ENCODE results near the gene INVS. TPM values are rescaled to one million over a fixed set of nuclear protein-coding genes. Genes with fewer than 3 reads are reported as not detected.
"Not testable (repeated sequence)": the region's sequence is repeated elsewhere in the genome, so short reads cannot be mapped to it uniquely, and the experiment has no call there.

Gene INVS
- polyA plus RNA-seq, 1 of the 3 experiments (the other 2 are of a cell fraction), result 8.1 TPM

GRCh38 chr9:100074093-100074492 is 24.9 kb upstream of the INVS start:
- no peak overlapping the region for H3K27ac ChIP-seq (ENCODE audit: low read depth in 2 of 2, low read length in 1 of 2)
- ChIA-PET CTCF (no interaction called here), POLR2A (no interaction called here)
- peaks cover 0 to 7% of the 10 kb centered on the region in 2 experiments; a peak in 2 of 4 replicates for H3K4me1 ChIP-seq (ENCODE audit: control insufficient read depth in 1 of 2, insufficient read depth in 2 of 2, low read depth in 1 of 2, low read length in 1 of 2)
- H3K36me3 ChIP-seq (replicated peaks in 1 of 2; ENCODE audit: control insufficient read depth in 1 of 2, insufficient read depth in 2 of 2, low read length in 1 of 2), result no peaks in the 10 kb centered on the region
- H3K79me2 ChIP-seq (ENCODE audit: insufficient read depth), result peaks cover 62% of the 10 kb centered on the region
- no peaks in the 10 kb centered on the region for H3K9me3 ChIP-seq
- no peak overlapping the region for H2AFZ ChIP-seq (ENCODE audit: low read depth)
- H3K4me2 ChIP-seq, result no peak overlapping the region
- H4K20me1 ChIP-seq (ENCODE audit: insufficient read depth), result peaks cover 34% of the 10 kb centered on the region
- no peak for DNase-seq
- no peaks in the 10 kb centered on the region for H3K9me2 ChIP-seq
- TF ChIP-seq GATA2 (CRISPR knock-in tag; IDR thresholded peaks at IDR 0.05), result no peak
- no peak for TF ChIP-seq POLR2AphosphoS5 (IDR thresholded peaks at IDR 0.05; ENCODE audit: low read depth, low read length)
- no peak for TF ChIP-seq MXI1 (IDR thresholded peaks at IDR 0.05; ENCODE audit: low read depth, low read length)
- TF ChIP-seq RFX5 (IDR thresholded peaks at IDR 0.05; ENCODE audit: low read length), result no peak
- TF ChIP-seq JUND (IDR thresholded peaks at IDR 0.05), result no peak
- no peak for TF ChIP-seq RCOR1 (IDR thresholded peaks at IDR 0.05; ENCODE audit: low read length)
- TF ChIP-seq SIN3A (IDR thresholded peaks at IDR 0.05; ENCODE audit: borderline replicate concordance, low read depth, low read length), result no peak
- no peak for TF ChIP-seq RAD21 (IDR thresholded peaks at IDR 0.05; ENCODE audit: low read length)
- no peak for TF ChIP-seq NRF1 (IDR thresholded peaks at IDR 0.05; ENCODE audit: low read depth, low read length)
- TF ChIP-seq FOSL2 (IDR thresholded peaks at IDR 0.05; ENCODE audit: borderline replicate concordance, low read depth), result no peak
- TF ChIP-seq FOXJ3 (CRISPR knock-in tag; IDR thresholded peaks at IDR 0.05), result no peak
- H3K4me3 ChIP-seq (ENCODE audit: low read depth in 2 of 2, low read length in 1 of 2), result no peak overlapping the region
- no peaks in the 10 kb centered on the region for H3K27me3 ChIP-seq (ENCODE audit: insufficient read depth)
- H3K9ac ChIP-seq, result no peak overlapping the region
- no peaks in the 10 kb centered on the region for H3F3A ChIP-seq (replicated peaks; ENCODE audit: insufficient read depth)
- 87% methylated on average over 6 of the region's 6 CpGs for WGBS (ENCODE audit: low lambda C conversion rate)

GRCh38 chr9:100074989-100075388 is 24.1 kb upstream of the INVS start:
- peaks cover 30% of the 10 kb centered on the region for H4K20me1 ChIP-seq (ENCODE audit: insufficient read depth)
- ChIA-PET CTCF (no interaction called here), POLR2A (no interaction called here)
- H3K27ac ChIP-seq (ENCODE audit: low read depth in 2 of 2, low read length in 1 of 2), result no peak overlapping the region
- H3K9ac ChIP-seq, result no peak overlapping the region
- WGBS (ENCODE audit: low lambda C conversion rate), result 96% methylated on average over 6 of the region's 6 CpGs
- H3K9me3 ChIP-seq, result no peaks in the 10 kb centered on the region
- no peak for TF ChIP-seq IRF3 (IDR thresholded peaks at IDR 0.05; ENCODE audit: low read depth, low read length)
- no peak for TF ChIP-seq GATA2 (CRISPR knock-in tag; IDR thresholded peaks at IDR 0.05)
- DNase-seq, result no peak
- no peak overlapping the region for H3K4me3 ChIP-seq (ENCODE audit: low read depth in 2 of 2, low read length in 1 of 2)
- no peaks in the 10 kb centered on the region for H3F3A ChIP-seq (replicated peaks; ENCODE audit: insufficient read depth)
- no peaks in the 10 kb centered on the region for H3K36me3 ChIP-seq (replicated peaks in 1 of 2; ENCODE audit: control insufficient read depth in 1 of 2, insufficient read depth in 2 of 2, low read length in 1 of 2)
- H3K79me2 ChIP-seq (ENCODE audit: insufficient read depth), result peaks cover 62% of the 10 kb centered on the region
- H3K27me3 ChIP-seq (ENCODE audit: insufficient read depth), result no peaks in the 10 kb centered on the region
- no peak overlapping the region for H2AFZ ChIP-seq (ENCODE audit: low read depth)
- peaks cover 0 to 7% of the 10 kb centered on the region in 2 experiments; a peak in 2 of 4 replicates for H3K4me1 ChIP-seq (ENCODE audit: control insufficient read depth in 1 of 2, insufficient read depth in 2 of 2, low read depth in 1 of 2, low read length in 1 of 2)
- H3K9me2 ChIP-seq, result no peaks in the 10 kb centered on the region
- H3K4me2 ChIP-seq, result no peak overlapping the region

GRCh38 chr9:100076256-100076655 is 22.8 kb upstream of the INVS start:
- H3K9me2 ChIP-seq; H2AFZ ChIP-seq (ENCODE audit: low read depth); H3K4me1 ChIP-seq (ENCODE audit: control insufficient read depth in 1 of 2, insufficient read depth in 2 of 2, low read depth in 1 of 2, low read length in 1 of 2); H3K9me3 ChIP-seq; H3K9ac ChIP-seq; H3K36me3 ChIP-seq (replicated peaks in 1 of 2; ENCODE audit: control insufficient read depth in 1 of 2, insufficient read depth in 2 of 2, low read length in 1 of 2); H3K4me2 ChIP-seq; DNase-seq; H3K27ac ChIP-seq (ENCODE audit: low read depth in 2 of 2, low read length in 1 of 2); POLR2A ChIA-PET; H3K4me3 ChIP-seq (ENCODE audit: low read depth in 2 of 2, low read length in 1 of 2); CTCF ChIA-PET; H3F3A ChIP-seq (replicated peaks; ENCODE audit: insufficient read depth); H3K27me3 ChIP-seq (ENCODE audit: insufficient read depth): not testable (repeated sequence)
- 97% methylated on average over 4 of the region's 4 CpGs for WGBS (ENCODE audit: low lambda C conversion rate)
- Histone ChIP-seq H4K20me1 (ENCODE audit: insufficient read depth) (peaks cover 33% of the 10 kb centered on the region), H3K79me2 (ENCODE audit: insufficient read depth) (peaks cover 72% of the 10 kb centered on the region)

Data from SK-N-SH (cell line).